ENCODE measurements around the gene INHA. TPM values are rescaled to one million over a fixed set of nuclear protein-coding genes. Genes with fewer than 3 reads are reported as not detected.

INHA gene
- total RNA-seq (2014; rRNA removed; shearing (Covaris generic); ENCODE audit: low replicate concordance) = not detected in 2 replicates

DNA sequence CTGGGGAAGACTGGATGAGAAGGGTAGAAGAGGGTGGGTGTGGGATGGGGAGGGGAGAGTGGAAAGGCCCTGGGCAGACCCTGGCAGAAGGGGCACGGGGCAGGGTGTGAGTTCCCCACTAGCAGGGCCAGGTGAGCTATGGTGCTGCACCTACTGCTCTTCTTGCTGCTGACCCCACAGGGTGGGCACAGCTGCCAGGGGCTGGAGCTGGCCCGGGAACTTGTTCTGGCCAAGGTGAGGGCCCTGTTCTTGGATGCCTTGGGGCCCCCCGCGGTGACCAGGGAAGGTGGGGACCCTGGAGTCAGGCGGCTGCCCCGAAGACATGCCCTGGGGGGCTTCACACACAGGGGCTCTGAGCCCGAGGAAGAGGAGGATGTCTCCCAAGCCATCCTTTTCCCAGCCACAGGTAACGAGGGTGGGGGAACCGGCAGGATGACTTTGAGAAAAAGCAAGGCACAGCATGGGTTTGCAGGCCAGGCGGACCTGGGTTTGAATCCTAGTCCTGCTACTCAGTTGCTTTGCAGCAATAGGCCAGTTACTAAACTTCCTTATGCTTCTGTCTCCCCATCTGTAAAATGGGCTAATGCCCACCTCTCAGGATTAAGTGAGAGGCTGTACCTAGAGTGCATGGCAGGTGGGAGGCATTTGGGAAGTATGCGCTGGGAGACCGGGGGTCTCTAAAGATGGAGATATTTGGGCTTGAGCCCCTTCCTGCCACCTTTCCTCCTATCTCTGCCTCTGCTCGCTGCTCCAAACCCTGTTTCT, at the start of gene INHA:
Gene INHA, plus strand, starts transcription at position 74 of the 765 bp plus-strand sequence. Its CDS starts 65 bp downstream, at position 139.
- no peak within 1 kb of the TSS for H3K4me2 ChIP-seq (ENCODE audit: low read depth, low read length, poor library complexity, severe bottlenecking)
- no peak for DNase-seq
- peaks cover 4% of the 10 kb centered on the region; the same call in 1 of the 2 replicates for H3K4me1 ChIP-seq (ENCODE audit: low read length)
- no peaks in the 10 kb centered on the region for H3K27me3 ChIP-seq (ENCODE audit: low read length)
- no peaks in the 10 kb centered on the region for H3K79me2 ChIP-seq (ENCODE audit: low read length)
- no peak within 1 kb of the TSS for H3K9ac ChIP-seq (ENCODE audit: low read length)
- no peak within 1 kb of the TSS for H3K4me3 ChIP-seq (ENCODE audit: low read length)
- H2AFZ ChIP-seq (ENCODE audit: low read length) = no peak within 1 kb of the TSS
- H3K9me3 ChIP-seq (ENCODE audit: low read length) = no peaks in the 10 kb centered on the region
- no peaks in the 10 kb centered on the region for H3K9me2 ChIP-seq (replicated peaks; ENCODE audit: insufficient read depth, low read length)
- H3K36me3 ChIP-seq (ENCODE audit: insufficient read depth, low read length) = no peaks in the 10 kb centered on the region
- no peaks in the 10 kb centered on the region for H4K20me1 ChIP-seq (ENCODE audit: insufficient read depth, low read depth, low read length)
- no peak within 1 kb of the TSS for H3K27ac ChIP-seq (ENCODE audit: low read length)

GRCh38 chr2:219523031-219523671, 49.0 kb upstream of the INHA start:
- Histone ChIP-seq H3K4me3 (ENCODE audit: low read length) (no peak overlapping the region), H4K20me1 (ENCODE audit: insufficient read depth, low read depth, low read length) (no peaks in the 10 kb centered on the region), H3K79me2 (ENCODE audit: low read length) (no peaks in the 10 kb centered on the region), H3K4me2 (ENCODE audit: low read depth, low read length, poor library complexity, severe bottlenecking) (no peak overlapping the region), H3K4me1 (ENCODE audit: low read length) (no peaks in the 10 kb centered on the region; the same call in 1 of the 2 replicates), H2AFZ (ENCODE audit: low read length) (no peak overlapping the region), H3K27me3 (ENCODE audit: low read length) (no peaks in the 10 kb centered on the region), H3K36me3 (ENCODE audit: insufficient read depth, low read length) (no peaks in the 10 kb centered on the region), H3K9ac (ENCODE audit: low read length) (no peak overlapping the region), H3K9me2 (replicated peaks; ENCODE audit: insufficient read depth, low read length) (no peaks in the 10 kb centered on the region), H3K27ac (ENCODE audit: low read length) (no peak overlapping the region), H3K9me3 (ENCODE audit: low read length) (no peaks in the 10 kb centered on the region)
- DNase-seq = peak; percentile 53

- 0 out of 2 replicates have a peak, but pooled peaks cover under 1% of the 10 kb centered on the region for H3K27me3 ChIP-seq (ENCODE audit: low read length)
- no peak overlapping the region for H3K9ac ChIP-seq (ENCODE audit: low read length)
- H3K27ac ChIP-seq (ENCODE audit: low read length) = no peak overlapping the region
- H3K9me2 ChIP-seq (replicated peaks; ENCODE audit: insufficient read depth, low read length) = no peaks in the 10 kb centered on the region
- 0 out of 2 replicates have a peak, but pooled peaks cover 5% of the 10 kb centered on the region for H4K20me1 ChIP-seq (ENCODE audit: insufficient read depth, low read depth, low read length)
- H3K4me2 ChIP-seq (ENCODE audit: low read depth, low read length, poor library complexity, severe bottlenecking) = no peak overlapping the region
- H3K4me3 ChIP-seq (ENCODE audit: low read length) = no peak overlapping the region
- peaks cover under 1% of the 10 kb centered on the region for H3K4me1 ChIP-seq (ENCODE audit: low read length)
- no peak overlapping the region for H2AFZ ChIP-seq (ENCODE audit: low read length)
- H3K79me2 ChIP-seq (ENCODE audit: low read length) = no peaks in the 10 kb centered on the region
- H3K9me3 ChIP-seq (ENCODE audit: low read length) = no peaks in the 10 kb centered on the region
- no peak for DNase-seq
- H3K36me3 ChIP-seq (ENCODE audit: insufficient read depth, low read length) = no peaks in the 10 kb centered on the region
Measured at GRCh38 chr2:219524817-219525216, 47.3 kb upstream of the INHA start.

GRCh38 chr2:219525533-219526232, 46.4 kb upstream of the INHA start:
- no peak for DNase-seq
- Histone ChIP-seq H3K4me3 (ENCODE audit: low read length) (no peak overlapping the region), H3K4me1 (ENCODE audit: low read length) (peaks cover 3% of the 10 kb centered on the region), H3K27me3 (ENCODE audit: low read length) (0 out of 2 replicates have a peak, but pooled peaks cover 2% of the 10 kb centered on the region), H3K79me2 (ENCODE audit: low read length) (no peaks in the 10 kb centered on the region), H3K9me2 (replicated peaks; ENCODE audit: insufficient read depth, low read length) (no peaks in the 10 kb centered on the region), H4K20me1 (ENCODE audit: insufficient read depth, low read depth, low read length) (0 out of 2 replicates have a peak, but pooled peaks cover 7% of the 10 kb centered on the region), H2AFZ (ENCODE audit: low read length) (no peak overlapping the region), H3K4me2 (ENCODE audit: low read depth, low read length, poor library complexity, severe bottlenecking) (no peak overlapping the region), H3K9me3 (ENCODE audit: low read length) (no peaks in the 10 kb centered on the region), H3K36me3 (ENCODE audit: insufficient read depth, low read length) (no peaks in the 10 kb centered on the region), H3K9ac (ENCODE audit: low read length) (no peak overlapping the region), H3K27ac (ENCODE audit: low read length) (no peak overlapping the region)

DNA sequence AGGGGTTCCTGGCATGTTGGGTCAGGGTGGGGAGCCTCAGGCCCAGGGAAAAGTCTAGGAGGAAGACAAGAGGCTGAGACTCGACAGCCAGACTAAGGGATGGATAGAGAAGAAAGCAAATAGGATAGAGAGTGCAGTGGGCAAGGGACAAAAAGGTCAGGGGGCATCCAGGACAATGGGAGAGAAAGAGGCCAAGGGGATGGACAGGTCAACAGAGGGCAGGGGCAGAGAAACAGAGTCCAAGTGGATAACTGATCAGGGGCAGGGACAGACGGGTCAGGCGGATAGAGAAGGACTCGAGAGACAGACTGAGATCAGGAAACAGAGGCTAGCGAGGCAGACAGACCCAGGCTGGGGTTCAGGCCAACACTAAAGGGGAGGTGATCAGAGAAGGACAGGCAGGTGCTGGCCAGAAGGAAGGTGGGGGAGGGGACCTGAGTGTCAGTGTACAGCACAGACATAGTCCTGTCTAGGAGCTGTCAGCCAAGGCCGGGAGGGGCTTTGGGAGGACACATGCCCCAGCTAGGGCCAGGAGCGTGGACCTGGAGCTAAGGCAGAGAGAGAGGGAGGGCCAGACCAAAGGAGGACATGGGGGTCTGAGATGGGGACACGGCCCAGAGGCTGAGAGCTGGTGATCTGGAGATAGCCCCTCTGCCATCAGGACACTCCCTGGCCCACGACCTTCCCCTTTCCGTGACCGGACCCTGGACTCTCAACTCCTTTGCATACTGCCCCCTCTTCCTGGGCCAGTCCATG, 45.6 kb upstream of the INHA start:
- H3K9me2 ChIP-seq (replicated peaks; ENCODE audit: insufficient read depth, low read length) = no peaks in the 10 kb centered on the region
- no peak overlapping the region for H3K27ac ChIP-seq (ENCODE audit: low read length)
- H3K4me3 ChIP-seq (ENCODE audit: low read length) = no peak overlapping the region
- no peaks in the 10 kb centered on the region for H3K36me3 ChIP-seq (ENCODE audit: insufficient read depth, low read length)
- DNase-seq = no peak
- H3K4me1 ChIP-seq (ENCODE audit: low read length) = peaks cover 3% of the 10 kb centered on the region
- no peak overlapping the region for H3K9ac ChIP-seq (ENCODE audit: low read length)
- no peaks in the 10 kb centered on the region for H3K9me3 ChIP-seq (ENCODE audit: low read length)
- no peaks in the 10 kb centered on the region for H3K79me2 ChIP-seq (ENCODE audit: low read length)
- 0 out of 2 replicates have a peak, but pooled peaks cover 7% of the 10 kb centered on the region for H4K20me1 ChIP-seq (ENCODE audit: insufficient read depth, low read depth, low read length)
- H2AFZ ChIP-seq (ENCODE audit: low read length) = no peak overlapping the region
- H3K27me3 ChIP-seq (ENCODE audit: low read length) = 0 out of 2 replicates have a peak, but pooled peaks cover 2% of the 10 kb centered on the region
- no peak overlapping the region for H3K4me2 ChIP-seq (ENCODE audit: low read depth, low read length, poor library complexity, severe bottlenecking)

DNA sequence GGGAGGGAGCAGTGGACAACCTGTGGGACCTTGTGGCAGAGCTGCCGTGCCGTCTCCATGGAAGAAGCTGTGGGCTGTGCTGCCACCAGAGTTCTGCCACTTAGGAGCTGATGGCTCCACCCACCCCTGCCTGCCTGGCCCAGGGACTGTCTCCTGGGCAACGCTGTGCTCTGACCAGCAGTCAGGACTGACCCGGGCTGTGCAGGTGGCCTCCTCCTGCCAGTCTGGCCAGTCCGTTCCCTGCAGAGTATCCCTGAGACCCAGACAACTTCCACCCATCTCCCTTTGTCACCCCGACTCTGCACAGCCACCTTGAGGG, 45.1 kb upstream of the INHA start:
- Histone ChIP-seq H3K4me1 (ENCODE audit: low read length) (peaks cover 3% of the 10 kb centered on the region), H3K9me2 (replicated peaks; ENCODE audit: insufficient read depth, low read length) (no peaks in the 10 kb centered on the region), H3K79me2 (ENCODE audit: low read length) (no peaks in the 10 kb centered on the region), H2AFZ (ENCODE audit: low read length) (no peak overlapping the region), H3K36me3 (ENCODE audit: insufficient read depth, low read length) (no peaks in the 10 kb centered on the region), H3K27ac (ENCODE audit: low read length) (no peak overlapping the region), H4K20me1 (ENCODE audit: insufficient read depth, low read depth, low read length) (0 out of 2 replicates have a peak, but pooled peaks cover 7% of the 10 kb centered on the region), H3K9ac (ENCODE audit: low read length) (no peak overlapping the region), H3K27me3 (ENCODE audit: low read length) (0 out of 2 replicates have a peak, but pooled peaks cover 2% of the 10 kb centered on the region), H3K9me3 (ENCODE audit: low read length) (no peaks in the 10 kb centered on the region), H3K4me3 (ENCODE audit: low read length) (no peak overlapping the region), H3K4me2 (ENCODE audit: low read depth, low read length, poor library complexity, severe bottlenecking) (no peak overlapping the region)
- DNase-seq = no peak

DNA sequence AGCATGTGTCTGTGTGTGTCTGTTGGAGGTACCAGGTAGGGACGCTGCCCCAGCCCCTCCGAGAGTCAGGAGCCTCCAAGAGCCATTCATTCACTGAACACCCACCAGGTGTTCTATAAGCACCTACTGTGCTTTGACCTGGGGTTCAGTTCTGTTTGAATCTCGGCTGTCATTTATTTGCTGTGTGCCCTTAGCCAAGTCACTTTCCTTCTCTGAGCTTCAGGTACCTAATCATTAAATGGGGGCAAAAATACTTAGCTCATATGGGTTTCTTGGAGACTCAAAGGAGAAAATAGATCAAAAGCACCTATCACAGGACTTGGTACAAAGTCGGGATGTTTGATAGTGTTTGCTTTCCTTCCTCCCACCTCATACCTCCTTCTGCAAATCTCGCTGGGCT, 44.6 kb upstream of the INHA start:
- Histone ChIP-seq H2AFZ (ENCODE audit: low read length) (no peak overlapping the region), H3K9me3 (ENCODE audit: low read length) (no peaks in the 10 kb centered on the region), H3K4me3 (ENCODE audit: low read length) (no peak overlapping the region), H3K9ac (ENCODE audit: low read length) (no peak overlapping the region), H4K20me1 (ENCODE audit: insufficient read depth, low read depth, low read length) (0 out of 2 replicates have a peak, but pooled peaks cover 7% of the 10 kb centered on the region), H3K27ac (ENCODE audit: low read length) (no peak overlapping the region), H3K4me1 (ENCODE audit: low read length) (peaks cover 3% of the 10 kb centered on the region), H3K27me3 (ENCODE audit: low read length) (0 out of 2 replicates have a peak, but pooled peaks cover 2% of the 10 kb centered on the region), H3K9me2 (replicated peaks; ENCODE audit: insufficient read depth, low read length) (no peaks in the 10 kb centered on the region), H3K79me2 (ENCODE audit: low read length) (no peaks in the 10 kb centered on the region), H3K36me3 (ENCODE audit: insufficient read depth, low read length) (no peaks in the 10 kb centered on the region), H3K4me2 (ENCODE audit: low read depth, low read length, poor library complexity, severe bottlenecking) (no peak overlapping the region)
- no peak for DNase-seq

Data from Karpas-422 (cell line).